Activated CD4-positive, alpha-beta T cell treated with anti-CD3 and anti-CD28 coated beads for 1 hour (primary cell): ENCODE measurements around the gene AGTPBP1.

ENCODE experiments used
- DNase-seq: peaks from one replicate; pipeline ENCODE4 v3.0.0-alpha.2; 2020

AGTPBP1 gene

GRCh38 chr9:85716031-85716877, 25.5 kb downstream of the AGTPBP1 start:
- no peak for DNase-seq

- no peak for DNase-seq
Observed at GRCh38 chr9:85715587-85715986, 26.2 kb downstream of the AGTPBP1 start.

GRCh38 chr9:85713897-85714296, 27.9 kb downstream of the AGTPBP1 start:
- DNase-seq = no peak

GRCh38 chr9:85704744-85705143, 37.0 kb downstream of the AGTPBP1 start:
- no peak for DNase-seq

GRCh38 chr9:85703398-85703797, 38.4 kb downstream of the AGTPBP1 start:
- DNase-seq = no peak

GRCh38 chr9:85702726-85703289, 38.9 kb downstream of the AGTPBP1 start:
- no peak for DNase-seq

- DNase-seq = no peak
Observed at GRCh38 chr9:85702191-85702590, 39.6 kb downstream of the AGTPBP1 start.

GRCh38 chr9:85700330-85700729, 41.4 kb downstream of the AGTPBP1 start:
- DNase-seq = no peak

GRCh38 chr9:85688361-85688760, 53.4 kb downstream of the AGTPBP1 start:
- no peak for DNase-seq

- DNase-seq = no peak
Observed at GRCh38 chr9:85685081-85685480, 56.7 kb downstream of the AGTPBP1 start.

GRCh38 chr9:85676790-85677189, 65.0 kb downstream of the AGTPBP1 start:
- no peak for DNase-seq

- no peak for DNase-seq
Observed at GRCh38 chr9:85667374-85667773, 74.4 kb downstream of the AGTPBP1 start.

GRCh38 chr9:85666086-85666485, 75.7 kb downstream of the AGTPBP1 start:
- no peak for DNase-seq

GRCh38 chr9:85662573-85662972, 79.2 kb downstream of the AGTPBP1 start:
- DNase-seq = no peak

- DNase-seq = no peak
Observed at GRCh38 chr9:85658716-85659115, 83.0 kb downstream of the AGTPBP1 start.

GRCh38 chr9:85653153-85653552, 88.6 kb downstream of the AGTPBP1 start:
- DNase-seq = no peak

GRCh38 chr9:85647571-85647970, 94.2 kb downstream of the AGTPBP1 start:
- DNase-seq = no peak

- DNase-seq = no peak
Observed at GRCh38 chr9:85645909-85646627, 95.7 kb downstream of the AGTPBP1 start.

- DNase-seq = no peak
Observed at GRCh38 chr9:85640425-85640824, 101.3 kb downstream of the AGTPBP1 start.

GRCh38 chr9:85639675-85640186, 102.0 kb downstream of the AGTPBP1 start:
- DNase-seq = no peak

- no peak for DNase-seq
Observed at GRCh38 chr9:85631809-85632208, 109.9 kb downstream of the AGTPBP1 start.

- DNase-seq = no peak
Observed at GRCh38 chr9:85630676-85631075, 111.1 kb downstream of the AGTPBP1 start.

GRCh38 chr9:85617141-85617670, 124.5 kb downstream of the AGTPBP1 start:
- DNase-seq = no peak
